GM10847 (cell line): ENCODE measurements around the gene MDK.

ENCODE experiments used
- POLR2A ChIP-seq: IDR thresholded peaks from 2 replicates; pipeline ENCODE4 v1.6.1; 2011; ENCODE audit not compliant: insufficient read length; ENCODE audit errors: extremely low read depth

MDK gene

GRCh38 chr11:46381048-46381818 lies at the start of gene MDK:
MDK (plus strand) TSS chr11:46381669; CDS start chr11:46382058, 389 bp downstream.
- TF ChIP-seq POLR2A: no peak

DNA sequence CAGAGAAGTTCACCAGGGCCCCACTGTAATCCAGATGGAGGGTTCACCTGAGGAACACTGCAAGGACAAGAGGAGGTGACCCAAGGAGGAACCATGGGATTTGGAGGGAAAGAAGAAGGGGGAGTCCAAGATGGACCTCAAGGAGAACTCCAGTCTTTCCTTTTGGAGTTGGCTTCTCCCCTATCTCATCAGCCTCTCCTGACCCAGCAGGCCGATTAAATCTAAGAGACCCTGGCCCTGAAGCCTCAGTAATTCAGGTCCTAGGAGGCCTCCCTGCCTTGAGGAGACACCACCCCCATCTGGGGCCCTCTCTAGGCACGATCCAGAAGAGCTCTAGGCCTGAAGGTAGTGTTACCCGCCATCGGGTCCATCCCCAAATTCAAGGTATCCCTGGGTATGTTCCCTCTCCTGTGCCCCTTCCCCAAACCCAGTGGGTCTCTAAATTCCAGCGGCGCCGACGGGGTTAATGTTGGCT lies 49.3 kb upstream of the MDK start:
- TF ChIP-seq POLR2A: no peak

DNA sequence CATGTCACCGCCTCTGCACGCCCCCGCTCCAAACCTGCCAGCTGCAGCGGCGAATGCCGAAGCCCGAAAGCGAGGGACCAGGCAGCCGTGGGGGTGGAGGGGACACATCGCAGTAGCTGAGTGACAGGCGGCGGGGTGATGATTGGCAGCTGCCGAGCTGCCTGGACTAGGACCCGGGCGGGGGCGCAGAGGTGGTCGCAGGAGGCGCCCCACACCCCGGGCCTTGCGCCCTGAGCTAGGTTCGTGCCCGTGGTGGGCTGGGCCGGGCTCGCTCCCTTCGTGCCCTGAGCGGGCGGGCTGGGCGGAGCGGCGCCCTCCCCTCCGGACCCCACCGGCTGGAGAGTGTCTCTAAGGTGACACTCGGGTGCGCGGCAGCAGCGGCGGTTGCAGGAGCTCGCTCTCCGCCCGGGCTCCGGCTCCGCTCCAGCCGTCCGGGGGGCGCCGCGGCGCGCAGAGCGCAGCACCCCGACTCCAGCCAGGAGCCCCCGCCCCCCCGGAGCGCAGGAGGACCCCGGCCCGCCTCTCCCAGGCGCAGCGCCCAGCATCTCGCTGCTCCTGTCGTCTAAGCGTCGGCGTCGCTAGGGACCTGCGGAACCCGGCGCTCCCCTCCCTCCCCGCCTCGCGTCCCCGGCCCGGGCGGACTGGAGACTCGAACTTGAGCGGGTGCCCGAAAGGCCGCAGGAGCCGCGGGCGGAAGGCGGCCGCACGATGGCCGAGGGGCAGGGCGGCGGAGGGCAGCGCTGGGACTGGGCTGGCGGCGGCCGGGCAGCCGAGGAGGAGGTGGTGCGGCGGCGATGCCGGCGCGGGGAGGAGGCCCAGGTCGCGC lies 48.7 kb upstream of the MDK start:
- TF ChIP-seq POLR2A: no peak

DNA sequence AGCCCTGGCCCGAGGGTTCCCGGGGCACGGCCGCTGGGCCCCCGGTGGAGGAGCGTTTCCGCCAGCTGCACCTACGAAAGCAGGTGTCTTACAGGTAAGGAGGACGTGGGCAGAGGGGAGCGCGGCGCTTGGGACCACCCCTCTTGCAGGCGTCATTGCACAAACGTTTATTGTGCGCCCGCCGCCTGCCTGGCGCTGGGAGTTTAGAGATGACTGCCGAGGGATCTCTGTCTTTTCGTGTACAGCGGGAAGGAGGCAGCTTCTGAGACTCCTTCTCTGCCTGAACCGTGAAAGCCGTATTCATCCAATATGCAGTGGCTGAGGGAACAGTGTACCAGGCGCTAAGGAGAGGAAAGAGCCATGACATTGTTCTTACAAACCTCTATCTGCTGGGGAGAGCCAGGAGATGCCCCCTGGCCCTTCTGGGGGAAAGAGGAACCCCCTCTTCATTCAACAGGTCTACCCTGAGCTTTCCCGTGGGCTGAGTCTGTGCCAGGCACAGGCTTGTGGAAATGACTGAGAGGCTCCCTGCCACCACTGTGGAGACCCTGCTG lies 48.0 kb upstream of the MDK start:
- TF ChIP-seq POLR2A: no peak

- TF ChIP-seq POLR2A: no peak
Measured at GRCh38 chr11:46334211-46334610, 47.3 kb upstream of the MDK start.

DNA sequence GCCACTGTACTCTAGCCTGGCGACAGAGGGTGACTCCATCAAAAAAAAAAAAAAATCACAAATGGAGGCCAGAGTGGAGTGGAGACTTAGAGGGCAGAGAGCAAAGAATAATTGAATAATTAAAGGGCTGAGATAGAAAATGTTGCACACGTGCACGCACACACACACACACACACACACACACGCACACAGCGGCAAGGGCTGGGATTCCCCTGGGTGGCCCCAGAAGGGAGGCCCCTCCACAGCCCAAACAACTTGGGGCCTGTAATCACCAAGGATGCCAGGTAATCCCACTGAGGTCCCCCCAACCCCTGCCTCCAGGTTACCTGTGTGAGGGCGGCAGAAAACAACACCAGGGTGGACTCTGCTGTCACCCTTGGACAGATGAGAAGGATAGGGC lies 46.2 kb upstream of the MDK start:
- no peak for TF ChIP-seq POLR2A

- no peak for TF ChIP-seq POLR2A
Measured at GRCh38 chr11:46335890-46336562, 45.4 kb upstream of the MDK start.

GRCh38 chr11:46336563-46337180 lies 44.8 kb upstream of the MDK start:
- TF ChIP-seq POLR2A: no peak

- TF ChIP-seq POLR2A: no peak
Measured at GRCh38 chr11:46337626-46338345, 43.7 kb upstream of the MDK start.

DNA sequence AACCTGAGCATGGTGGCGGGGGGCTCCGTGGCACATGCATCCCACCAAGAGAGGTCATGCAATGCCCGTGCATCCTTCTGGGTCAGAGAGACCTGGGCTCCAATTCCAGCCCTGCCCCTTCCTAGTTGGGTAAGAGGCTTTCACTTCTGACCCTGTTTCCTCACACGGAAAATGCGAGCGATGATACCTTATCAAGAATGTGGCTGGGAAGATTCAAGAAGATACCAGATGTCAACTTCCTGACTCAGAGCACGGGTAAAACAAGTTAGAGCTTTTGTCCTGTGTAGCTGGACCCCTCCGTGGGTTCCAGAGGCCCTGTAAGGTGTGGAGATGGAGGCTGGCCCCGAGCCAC lies 42.9 kb upstream of the MDK start:
- no peak for TF ChIP-seq POLR2A

- TF ChIP-seq POLR2A: no peak
Measured at GRCh38 chr11:46338988-46339666, 42.3 kb upstream of the MDK start.

DNA sequence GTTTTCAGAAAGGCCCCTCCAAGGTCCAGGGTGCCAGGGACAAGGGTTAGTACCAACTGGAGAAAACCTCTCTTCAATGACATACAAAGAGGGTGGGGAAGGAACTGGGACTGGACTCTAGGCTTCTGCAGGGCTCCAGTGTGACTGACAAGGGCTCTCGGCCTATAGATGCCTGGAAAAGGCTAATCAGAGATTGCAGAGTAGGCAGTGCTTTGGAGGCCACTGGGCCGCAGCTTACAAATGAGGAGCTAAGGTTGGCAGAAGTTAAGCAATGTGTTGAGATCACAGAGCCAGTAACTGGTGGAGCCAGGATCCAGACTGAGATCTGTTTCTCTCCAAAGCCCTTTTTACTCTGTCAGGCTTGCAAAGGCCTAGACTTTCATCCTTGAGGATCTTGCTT lies 41.7 kb upstream of the MDK start:
- no peak for TF ChIP-seq POLR2A

GRCh38 chr11:46341454-46341853 lies 40.0 kb upstream of the MDK start:
- TF ChIP-seq POLR2A: no peak

GRCh38 chr11:46342239-46342638 lies 39.2 kb upstream of the MDK start:
- TF ChIP-seq POLR2A: no peak
